OCI-LY7 (cell line): ENCODE measurements around the gene KIF21B.

Source experiments
- CTCF ChIP-seq: fragments of 200-600 bp; sonication (generic); conservative IDR thresholded peaks from 2 replicates; pipeline ENCODE4 v1.5.1; 2014; ENCODE audit warnings: mild to moderate bottlenecking, antibody characterized with exemption, low read length, moderate library complexity, mixed read lengths
- EZH2phosphoT487 ChIP-seq: fragments of 200-600 bp; sonication (generic); IDR thresholded peaks from 2 replicates; pipeline ENCODE4 v1.6.1; 2018; ENCODE audit warnings: low read depth, borderline replicate concordance, mild to moderate bottlenecking, mixed run types, antibody characterized with exemption, low read length, moderate library complexity, mixed read lengths

GRCh38 chr1:200970771-200971427 lies 52.6 kb downstream of the KIF21B start:
- TF ChIP-seq EZH2phosphoT487 (no peak), CTCF (no peak)
